ENCODE data around the gene SOSTDC1.
A peak's percentile ranks its signal among the peaks of the same experiment; 100 is the strongest.

Gene SOSTDC1

DNA sequence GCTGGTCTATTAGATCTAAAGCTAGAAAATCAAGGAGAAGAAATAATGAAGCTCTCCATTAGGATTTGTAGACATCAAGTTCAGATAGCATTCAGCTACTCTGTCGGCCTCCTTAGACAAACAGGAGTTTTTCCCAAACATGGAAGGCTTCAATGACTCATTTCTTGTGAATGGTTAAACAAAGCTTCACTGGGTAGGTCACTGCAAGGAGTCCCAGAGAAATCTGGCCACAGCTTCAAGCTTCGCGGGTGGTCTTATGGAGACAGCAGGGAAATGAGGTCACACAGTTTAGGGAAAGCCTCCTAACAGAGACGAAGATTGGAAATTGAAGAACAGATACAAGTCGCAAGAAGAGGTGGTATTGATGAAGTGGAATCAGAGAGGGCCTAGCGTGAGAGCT is 38.5 kb upstream of the SOSTDC1 start:
- H3K4me3 ChIP-seq (ENCODE audit: low read depth, low read length) = no peak overlapping the region
- CTCF ChIA-PET = no interaction called here
- POLR2A ChIA-PET = no interaction called here
- DNase-seq (ENCODE audit: low read depth, low spot score) = peak; percentile 28
- TF ChIP-seq, protein P1, sequence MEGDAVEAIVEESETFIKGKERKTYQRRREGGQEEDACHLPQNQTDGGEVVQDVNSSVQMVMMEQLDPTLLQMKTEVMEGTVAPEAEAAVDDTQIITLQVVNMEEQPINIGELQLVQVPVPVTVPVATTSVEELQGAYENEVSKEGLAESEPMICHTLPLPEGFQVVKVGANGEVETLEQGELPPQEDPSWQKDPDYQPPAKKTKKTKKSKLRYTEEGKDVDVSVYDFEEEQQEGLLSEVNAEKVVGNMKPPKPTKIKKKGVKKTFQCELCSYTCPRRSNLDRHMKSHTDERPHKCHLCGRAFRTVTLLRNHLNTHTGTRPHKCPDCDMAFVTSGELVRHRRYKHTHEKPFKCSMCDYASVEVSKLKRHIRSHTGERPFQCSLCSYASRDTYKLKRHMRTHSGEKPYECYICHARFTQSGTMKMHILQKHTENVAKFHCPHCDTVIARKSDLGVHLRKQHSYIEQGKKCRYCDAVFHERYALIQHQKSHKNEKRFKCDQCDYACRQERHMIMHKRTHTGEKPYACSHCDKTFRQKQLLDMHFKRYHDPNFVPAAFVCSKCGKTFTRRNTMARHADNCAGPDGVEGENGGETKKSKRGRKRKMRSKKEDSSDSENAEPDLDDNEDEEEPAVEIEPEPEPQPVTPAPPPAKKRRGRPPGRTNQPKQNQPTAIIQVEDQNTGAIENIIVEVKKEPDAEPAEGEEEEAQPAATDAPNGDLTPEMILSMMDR (IDR thresholded peaks at IDR 0.05; ENCODE audit: insufficient read depth, low read length, missing control alignments) = no peak

DNA sequence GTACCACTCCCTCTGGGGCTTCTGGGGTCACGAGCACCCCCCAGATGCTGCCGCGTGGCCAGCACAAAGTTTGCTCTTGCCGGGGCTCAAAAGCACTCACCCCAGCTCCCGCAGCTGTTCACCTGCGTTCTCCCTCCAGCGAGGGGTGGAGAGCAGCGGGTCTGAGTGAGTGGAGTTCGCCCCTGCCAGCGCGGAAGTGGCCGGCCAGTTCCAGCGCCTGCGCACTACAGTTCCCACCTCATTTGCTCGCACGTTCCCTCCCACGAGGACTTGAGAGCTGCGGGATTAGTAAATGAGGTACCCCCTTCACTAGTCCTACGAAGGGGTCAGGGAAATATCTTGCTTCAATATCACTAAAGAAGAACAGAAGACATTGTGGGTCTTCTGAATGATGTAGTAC is 36.8 kb upstream of the SOSTDC1 start:
- TF ChIP-seq, protein P1 (IDR thresholded peaks at IDR 0.05; ENCODE audit: insufficient read depth, low read length, missing control alignments) = no peak
- ChIA-PET POLR2A (no interaction called here), CTCF (no interaction called here)
- DNase-seq (ENCODE audit: low read depth, low spot score) = no peak
- no peak overlapping the region for H3K4me3 ChIP-seq (ENCODE audit: low read depth, low read length)

DNA sequence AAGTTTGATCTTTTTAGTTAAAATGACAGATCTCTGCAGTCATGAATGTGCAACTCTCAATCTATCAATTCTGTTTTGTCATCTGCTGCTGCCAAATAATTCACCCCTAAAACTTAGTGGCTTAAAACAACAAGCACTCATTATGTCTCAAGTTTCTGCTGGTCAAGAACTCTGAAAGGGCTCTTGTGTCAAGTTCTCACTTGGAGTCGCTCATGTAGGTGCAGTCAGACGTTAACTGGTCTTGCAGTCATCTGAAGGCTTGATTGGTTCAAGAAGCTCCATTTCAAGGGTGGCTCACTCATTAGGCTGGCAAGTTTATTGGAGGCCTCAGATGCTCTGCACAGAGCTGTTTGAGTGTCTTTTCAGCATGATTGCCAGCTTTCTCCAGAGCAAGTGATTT is 32.6 kb upstream of the SOSTDC1 start:
- ChIA-PET POLR2A (interaction anchor here (0.7 to 0.8 kb wide), 2 partner anchors 39 to 179 kb away, joined by 4 to 5 read pairs; no protein-coding TSS in a partner anchor), CTCF (no interaction called here)
- TF ChIP-seq, protein P1 (IDR thresholded peaks at IDR 0.05; ENCODE audit: insufficient read depth, low read length, missing control alignments) = no peak
- DNase-seq (ENCODE audit: low read depth, low spot score) = no peak
- no peak overlapping the region for H3K4me3 ChIP-seq (ENCODE audit: low read depth, low read length)

DNA sequence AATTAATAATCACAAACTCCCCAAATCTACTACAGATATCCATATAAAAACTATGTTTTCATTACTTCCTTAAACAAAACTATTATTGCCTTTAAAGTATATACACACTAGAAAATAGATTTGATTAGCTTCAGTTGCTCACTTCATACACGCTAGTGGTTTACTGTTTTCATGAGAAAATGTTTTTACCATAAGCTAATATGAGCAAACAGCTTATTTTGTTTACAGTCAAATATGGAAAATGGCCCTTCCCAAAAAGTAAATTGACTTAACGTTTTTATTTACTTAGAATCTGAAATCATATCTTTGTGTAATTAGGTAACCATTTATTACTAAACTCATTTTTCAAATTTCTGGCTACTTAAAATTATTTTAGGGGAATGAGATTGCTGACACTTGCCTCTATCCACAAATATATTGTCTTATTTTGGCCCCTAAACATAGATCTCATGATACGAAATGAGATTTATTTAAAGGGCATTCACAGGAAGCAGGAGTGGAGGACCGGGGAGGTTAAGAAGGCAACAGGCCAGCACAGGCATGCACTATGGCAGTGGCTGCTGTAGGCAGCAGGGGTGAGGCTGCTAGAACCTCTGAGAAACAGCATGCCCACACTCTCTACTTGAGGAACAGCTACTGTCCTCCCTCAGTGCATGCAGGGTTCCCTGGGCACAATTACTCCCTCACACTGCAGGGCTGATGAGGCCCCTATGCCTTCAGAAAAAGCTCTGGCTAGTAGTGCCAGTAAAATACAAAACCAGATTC is 29.6 kb upstream of the SOSTDC1 start:
- no peak overlapping the region for H3K4me3 ChIP-seq (ENCODE audit: low read depth, low read length)
- POLR2A ChIA-PET = no interaction called here
- no peak for DNase-seq (ENCODE audit: low read depth, low spot score)
- CTCF ChIA-PET = no interaction called here
- TF ChIP-seq, protein P1 (IDR thresholded peaks at IDR 0.05; ENCODE audit: insufficient read depth, low read length, missing control alignments) = no peak

DNA sequence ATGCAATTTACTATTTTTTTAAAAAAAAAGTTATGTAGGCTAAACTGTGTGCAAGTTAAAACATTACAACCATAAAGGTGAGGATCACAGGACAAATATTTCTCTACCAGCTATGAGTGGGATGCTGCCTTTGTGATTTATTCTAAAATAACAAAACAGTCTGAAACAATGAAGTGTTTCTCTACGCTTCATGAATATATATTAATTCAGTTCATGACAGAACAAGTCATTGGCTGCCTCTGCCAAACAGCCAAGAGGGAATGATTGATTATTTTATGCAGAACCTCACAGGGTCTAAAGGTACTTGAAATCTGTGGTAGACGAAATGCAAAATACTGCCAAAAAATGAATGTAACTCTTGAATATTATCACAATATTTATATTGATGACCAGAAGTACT is 29.0 kb upstream of the SOSTDC1 start:
- TF ChIP-seq, protein P1 (IDR thresholded peaks at IDR 0.05; ENCODE audit: insufficient read depth, low read length, missing control alignments) = no peak
- H3K4me3 ChIP-seq (ENCODE audit: low read depth, low read length) = no peak overlapping the region
- ChIA-PET POLR2A (no interaction called here), CTCF (no interaction called here)
- DNase-seq (ENCODE audit: low read depth, low spot score) = no peak

DNA sequence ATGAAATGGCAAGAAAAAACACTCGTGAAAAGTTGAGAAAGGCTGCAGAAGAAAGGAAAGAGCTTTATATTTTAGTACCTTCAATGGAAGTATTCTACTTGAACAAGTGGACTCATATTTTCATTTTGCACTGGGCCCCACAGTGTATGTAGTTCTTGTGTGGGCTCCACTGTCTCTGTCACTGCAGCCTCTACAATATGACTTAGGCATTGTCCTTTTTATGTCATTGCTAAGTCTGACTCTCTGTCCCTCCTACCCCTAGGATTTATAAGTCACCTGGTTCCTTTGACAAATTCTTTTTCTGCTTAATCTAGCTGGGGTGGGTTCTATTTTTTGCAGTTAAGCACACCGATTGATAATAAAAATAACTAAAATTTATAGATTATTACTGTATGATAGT is 27.7 kb upstream of the SOSTDC1 start:
- DNase-seq (ENCODE audit: low read depth, low spot score) = no peak
- ChIA-PET CTCF (interaction anchor here (0.9 to 1.0 kb wide), 2 partner anchors 72 to 73 kb away, joined by 3 read pairs; no protein-coding TSS in a partner anchor), POLR2A (no interaction called here)
- no peak overlapping the region for H3K4me3 ChIP-seq (ENCODE audit: low read depth, low read length)
- TF ChIP-seq, protein P1 (IDR thresholded peaks at IDR 0.05; ENCODE audit: insufficient read depth, low read length, missing control alignments) = no peak

All from AG04449 (cell line).